Retinal pigment epithelial cell (primary cell): ENCODE measurements around the gene KLK13.
A peak's percentile ranks its signal among the peaks of the same experiment; 100 is the strongest.

Source experiments
- DNase-seq: peaks from one replicate; pipeline ENCODE4 v3.0.0-alpha.2; 2010; ENCODE audit warnings: low read depth
- H3K4me3 ChIP-seq: 2 replicates; pipeline ENCODE4 v1.5.1; 2011; ENCODE audit warnings: mild to moderate bottlenecking, low read length, control low read depth, moderate library complexity
- CTCF ChIP-seq: conservative IDR thresholded peaks from 2 replicates; pipeline ENCODE4 v1.5.1; 2011; ENCODE audit warnings: low read depth, low read length, control low read depth, inconsistent platforms

Gene KLK13

GRCh38 chr19:51107406-51108065 lies 42.6 kb upstream of the KLK13 start:
- TF ChIP-seq CTCF = peak; percentile 7
- no peak for DNase-seq
- H3K4me3 ChIP-seq = peak overlapping the region; percentile 89

GRCh38 chr19:51103926-51104341 lies 39.0 kb upstream of the KLK13 start:
- H3K4me3 ChIP-seq = no peak overlapping the region
- DNase-seq = no peak
- no peak for TF ChIP-seq CTCF

GRCh38 chr19:51102991-51103390 lies 38.1 kb upstream of the KLK13 start:
- TF ChIP-seq CTCF = no peak
- no peak overlapping the region for H3K4me3 ChIP-seq
- DNase-seq = no peak

GRCh38 chr19:51101171-51101865 lies 36.4 kb upstream of the KLK13 start:
- no peak for TF ChIP-seq CTCF
- DNase-seq = no peak
- H3K4me3 ChIP-seq = no peak overlapping the region

GRCh38 chr19:51100601-51101000 lies 35.7 kb upstream of the KLK13 start:
- no peak overlapping the region for H3K4me3 ChIP-seq
- TF ChIP-seq CTCF = no peak
- no peak for DNase-seq

GRCh38 chr19:51099047-51099382 lies 34.1 kb upstream of the KLK13 start:
- H3K4me3 ChIP-seq = peak overlapping the region; percentile 22
- no peak for TF ChIP-seq CTCF
- no peak for DNase-seq
